ENCODE data around the gene DCDC2. TPM values are rescaled to one million over a fixed set of nuclear protein-coding genes. Genes with fewer than 3 reads are reported as not detected.
"Not testable (repeated sequence)": the region's sequence is repeated elsewhere in the genome, so short reads cannot be mapped to it uniquely, and the experiment has no call there.

Gene DCDC2
- total RNA-seq, 1 donor from 2014 or later: 15.2 TPM

DNA sequence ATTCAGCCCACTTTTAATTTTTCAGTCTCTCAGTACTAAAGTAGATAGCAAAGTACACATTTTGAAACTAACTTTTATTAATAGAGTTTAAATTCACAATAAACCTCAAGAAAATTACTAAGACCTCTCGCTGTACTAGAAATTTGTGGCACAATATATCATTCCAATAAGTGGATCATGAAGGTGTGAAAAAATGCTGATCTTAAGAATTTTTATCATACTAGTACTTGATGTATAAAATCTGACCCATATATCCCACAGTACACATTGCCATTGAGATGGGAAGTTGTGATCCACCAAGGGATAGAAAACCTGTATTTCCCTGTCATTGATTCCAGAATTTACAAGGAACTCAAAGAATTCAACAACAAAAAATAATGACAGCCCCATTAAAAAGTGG, 85.7 kb downstream of the DCDC2 start:
- no peak for DNase-seq (ENCODE audit: low spot score)

GRCh38 chr6:24270011-24270410, 87.8 kb downstream of the DCDC2 start:
- no peak for DNase-seq (ENCODE audit: low spot score)

GRCh38 chr6:24258214-24258613, 99.6 kb downstream of the DCDC2 start:
- DNase-seq (ENCODE audit: low spot score): not testable (repeated sequence)

DNA sequence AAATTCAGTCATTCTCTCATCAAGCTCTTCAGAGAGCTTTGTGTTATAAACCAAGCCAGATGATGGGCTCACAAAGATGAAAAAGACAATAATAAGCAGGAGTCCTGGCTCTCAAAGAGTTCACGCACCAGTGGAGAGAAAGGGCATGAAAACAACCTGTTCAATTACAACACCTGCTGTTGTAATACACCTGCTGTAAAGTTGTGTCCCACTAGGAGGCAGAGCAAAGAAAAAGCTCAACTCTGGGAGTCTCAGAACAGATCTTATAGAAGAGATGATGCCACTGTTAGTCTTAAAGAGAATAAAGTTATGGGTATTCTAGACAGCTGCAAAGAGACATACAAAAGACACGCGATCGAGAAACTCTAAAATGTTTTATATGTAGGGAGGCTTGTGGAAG, 100.6 kb downstream of the DCDC2 start:
- no peak for DNase-seq (ENCODE audit: low spot score)

DNA sequence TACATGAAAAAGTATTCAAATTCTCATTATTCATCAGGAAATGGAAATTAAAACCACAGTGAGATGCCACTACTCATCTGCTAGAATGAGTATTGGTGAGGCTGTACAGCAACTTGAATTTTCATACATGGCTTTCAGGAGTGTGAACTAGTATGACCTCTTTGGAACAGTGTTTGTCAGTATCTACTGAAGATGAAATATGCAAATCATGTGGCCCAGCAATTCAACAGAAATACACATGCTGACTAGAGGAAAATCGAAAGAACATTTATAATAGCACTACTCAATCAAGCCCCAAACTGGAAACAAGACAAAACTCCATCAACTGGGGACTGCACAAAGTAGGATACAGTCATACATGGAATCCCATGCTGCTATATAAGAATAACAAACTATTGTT, 102.2 kb downstream of the DCDC2 start:
- DNase-seq (ENCODE audit: low spot score): no peak

- no peak for DNase-seq (ENCODE audit: low spot score)
These were observed 104.5 kb downstream of the DCDC2 start for GRCh38 chr6:24253360-24253759.

- no peak for DNase-seq (ENCODE audit: low spot score)
These were observed 105.6 kb downstream of the DCDC2 start for GRCh38 chr6:24252280-24252679.

GRCh38 chr6:24251339-24251738, 106.5 kb downstream of the DCDC2 start:
- no peak for DNase-seq (ENCODE audit: low spot score)

DNA sequence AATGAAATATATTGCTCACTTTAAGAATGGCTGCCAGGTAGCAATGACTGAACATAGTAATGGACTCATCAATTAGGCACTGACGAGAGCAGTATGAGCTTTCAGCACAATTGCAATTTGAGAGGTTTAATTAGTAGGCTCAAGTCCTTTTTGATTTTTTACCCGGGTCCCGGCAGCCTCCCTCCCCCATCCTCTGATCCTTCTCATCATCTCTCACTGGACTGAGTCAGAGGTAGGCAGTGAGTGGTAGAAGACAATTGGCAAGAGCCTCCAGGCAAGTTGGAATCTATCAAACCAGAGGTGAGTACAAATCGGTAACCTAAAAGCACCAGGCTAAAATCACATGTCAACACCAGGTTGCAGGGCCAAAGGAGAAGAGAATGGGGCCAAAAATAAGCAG, 107.9 kb downstream of the DCDC2 start:
- DNase-seq (ENCODE audit: low spot score): no peak

GRCh38 chr6:24245275-24245674, 112.6 kb downstream of the DCDC2 start:
- DNase-seq (ENCODE audit: low spot score): no peak

- DNase-seq (ENCODE audit: low spot score): no peak
These were observed 114.9 kb downstream of the DCDC2 start for GRCh38 chr6:24242924-24243323.

DNA sequence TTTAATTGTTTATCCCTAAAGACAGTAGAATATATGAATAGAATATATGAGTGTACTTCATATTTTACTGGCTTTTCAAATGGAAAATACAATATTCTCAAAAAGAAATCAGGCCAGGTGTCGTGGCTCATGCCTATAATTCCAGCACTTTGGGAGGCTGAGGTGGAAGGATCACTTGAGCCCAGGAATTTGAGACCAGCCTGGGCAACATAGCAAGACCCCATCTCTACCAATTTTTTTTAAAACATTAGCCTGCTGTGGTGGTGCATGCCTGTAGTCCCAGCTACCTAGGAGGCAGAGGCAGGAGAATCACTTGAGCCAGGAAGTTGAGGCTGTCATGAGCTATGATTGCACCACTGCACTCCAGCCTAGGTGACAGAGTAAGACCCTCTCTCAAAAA, 116.1 kb downstream of the DCDC2 start:
- DNase-seq (ENCODE audit: low spot score): not testable (repeated sequence)

GRCh38 chr6:24240943-24241342, 116.9 kb downstream of the DCDC2 start:
- DNase-seq (ENCODE audit: low spot score): no peak

DNA sequence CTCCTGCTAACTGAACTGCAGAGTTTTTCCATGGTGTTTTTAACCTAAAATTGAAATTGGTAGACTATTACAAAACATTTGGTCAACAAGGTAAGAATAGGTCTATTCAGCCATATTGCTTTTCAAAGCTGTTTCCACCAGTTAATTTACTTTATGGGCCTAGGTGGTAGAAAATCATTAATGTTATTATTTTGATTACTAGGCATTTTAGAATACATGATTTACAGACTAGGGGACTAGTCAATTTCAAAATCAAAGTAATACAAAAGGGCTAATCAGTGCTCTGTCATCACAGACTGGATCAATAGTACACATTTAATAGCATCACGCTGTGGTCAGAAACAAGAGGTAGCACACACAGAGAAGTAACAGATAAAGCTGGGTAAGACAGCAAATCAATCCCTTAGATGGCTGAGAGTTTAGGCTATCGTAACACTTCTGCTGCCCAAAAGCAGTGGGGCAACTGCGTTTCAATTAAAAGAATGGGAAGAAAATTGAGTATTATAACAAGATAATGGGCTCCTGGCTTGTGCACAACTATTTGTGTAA, 117.4 kb downstream of the DCDC2 start:
- DNase-seq (ENCODE audit: low spot score): no peak

GRCh38 chr6:24238700-24239099, 119.2 kb downstream of the DCDC2 start:
- DNase-seq (ENCODE audit: low spot score): no peak

DNA sequence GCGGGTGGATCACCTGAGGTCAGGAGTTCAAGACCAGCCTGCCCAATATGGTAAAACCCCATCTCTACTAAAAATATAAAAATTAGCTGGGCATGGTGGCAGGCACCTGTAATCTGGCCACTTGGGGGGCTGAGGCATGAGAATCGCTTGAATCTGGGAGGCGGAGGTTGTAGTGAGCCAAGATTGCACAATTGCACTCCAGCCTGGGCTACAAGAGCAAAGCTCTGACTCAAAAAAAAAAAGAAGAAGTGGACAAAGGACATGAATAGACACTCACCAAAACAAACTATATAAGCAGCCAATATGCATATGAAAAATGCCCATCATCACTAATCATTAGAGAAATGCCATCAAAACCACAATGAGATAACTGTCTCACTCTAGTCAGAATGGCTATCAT, 121.1 kb downstream of the DCDC2 start:
- not testable (repeated sequence) for DNase-seq (ENCODE audit: low spot score)

DNA sequence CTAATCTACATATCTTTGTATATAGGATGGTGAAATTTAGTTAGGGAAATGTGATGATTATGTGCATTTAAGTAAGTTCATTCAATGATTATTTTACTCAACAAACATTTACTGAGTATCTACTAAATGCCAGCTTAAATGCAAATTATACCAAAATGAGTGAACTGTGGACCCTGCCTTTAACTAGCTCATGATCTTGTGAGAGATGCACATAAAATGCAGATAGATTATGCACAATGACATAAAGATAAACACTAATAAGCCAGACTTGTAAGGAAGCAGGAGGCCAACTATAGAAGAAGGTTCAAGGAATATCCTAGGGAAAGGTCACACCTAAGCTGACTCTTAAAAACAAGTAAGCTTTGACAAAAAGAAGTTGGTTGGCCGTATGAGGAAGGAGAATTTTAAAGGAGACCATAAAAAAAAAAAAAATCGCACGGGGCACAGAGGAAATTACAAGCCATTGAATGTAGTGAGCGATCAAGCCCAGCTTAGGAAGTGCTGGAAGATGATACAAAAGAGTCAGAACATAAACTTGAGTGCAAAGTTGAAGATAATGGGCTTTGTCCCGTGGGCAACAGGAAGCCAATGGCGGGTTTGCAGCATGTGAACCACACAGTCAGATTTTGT, 123.9 kb downstream of the DCDC2 start:
- no peak for DNase-seq (ENCODE audit: low spot score)

- no peak for DNase-seq (ENCODE audit: low spot score)
These were observed 126.4 kb downstream of the DCDC2 start for GRCh38 chr6:24231438-24231977.

DNA sequence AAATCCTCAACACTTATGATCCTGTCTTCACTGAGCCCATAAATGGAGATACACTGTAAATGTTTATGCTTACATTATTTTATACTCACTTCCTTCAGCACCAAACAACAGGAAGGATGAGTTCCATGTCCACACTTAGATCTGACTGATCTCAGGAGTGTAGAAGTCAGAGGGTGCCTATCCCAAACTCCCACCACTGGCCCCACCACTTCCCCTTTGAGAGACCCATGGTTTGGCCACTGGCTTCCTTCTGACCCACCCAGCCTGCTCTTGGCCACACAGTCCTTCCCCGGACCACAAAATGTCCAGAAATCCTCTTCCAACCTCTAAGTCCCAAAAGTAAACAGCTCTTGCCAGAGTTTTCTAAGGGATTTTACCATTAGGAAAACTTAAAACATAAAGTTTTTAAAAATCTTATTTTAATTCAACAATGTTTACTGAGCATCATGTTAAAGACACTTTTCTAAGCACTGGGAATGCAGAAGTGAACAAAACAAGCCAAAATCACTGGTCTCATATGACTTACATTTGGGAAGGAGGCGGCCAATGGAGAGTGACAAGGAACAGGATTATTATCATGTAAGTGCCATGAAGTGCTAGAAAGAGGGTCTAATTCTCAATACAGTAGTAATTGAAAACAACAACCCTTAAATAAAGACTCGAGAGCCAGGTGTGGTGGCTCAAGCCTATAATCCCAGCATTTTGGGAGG, 128.0 kb downstream of the DCDC2 start:
- no peak for DNase-seq (ENCODE audit: low spot score)

DNA sequence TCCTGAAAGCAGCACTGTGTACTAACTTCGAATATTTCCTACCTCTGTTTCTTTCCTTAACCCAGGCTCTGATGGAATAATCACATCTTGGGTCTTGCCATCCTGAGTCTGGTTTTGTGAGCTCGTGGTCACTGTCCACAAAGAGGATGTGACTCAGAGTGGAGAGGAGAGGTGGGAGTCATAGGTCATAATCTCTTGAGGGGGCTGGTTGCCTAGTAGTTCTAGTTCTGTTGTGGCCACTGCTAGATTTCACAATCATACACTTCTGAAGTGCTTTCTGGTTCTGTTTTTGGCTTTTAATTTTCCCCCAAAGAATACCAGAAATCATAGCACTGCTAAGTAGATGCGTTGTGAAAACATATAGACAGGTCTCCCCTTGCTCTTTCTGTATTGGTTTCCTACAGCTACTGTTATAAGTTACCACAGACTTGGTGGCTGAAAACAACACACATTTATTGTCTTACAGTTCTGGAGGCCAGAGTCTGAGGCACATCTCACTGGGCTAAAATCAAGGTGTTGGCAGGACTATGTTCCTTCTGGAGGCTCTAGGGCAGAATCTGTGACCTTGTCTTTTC, 129.1 kb downstream of the DCDC2 start:
- no peak for DNase-seq (ENCODE audit: low spot score)

GRCh38 chr6:24228123-24228522, 129.7 kb downstream of the DCDC2 start:
- DNase-seq (ENCODE audit: low spot score): no peak

- no peak for DNase-seq (ENCODE audit: low spot score)
These were observed 130.3 kb downstream of the DCDC2 start for GRCh38 chr6:24227556-24227955.

DNA sequence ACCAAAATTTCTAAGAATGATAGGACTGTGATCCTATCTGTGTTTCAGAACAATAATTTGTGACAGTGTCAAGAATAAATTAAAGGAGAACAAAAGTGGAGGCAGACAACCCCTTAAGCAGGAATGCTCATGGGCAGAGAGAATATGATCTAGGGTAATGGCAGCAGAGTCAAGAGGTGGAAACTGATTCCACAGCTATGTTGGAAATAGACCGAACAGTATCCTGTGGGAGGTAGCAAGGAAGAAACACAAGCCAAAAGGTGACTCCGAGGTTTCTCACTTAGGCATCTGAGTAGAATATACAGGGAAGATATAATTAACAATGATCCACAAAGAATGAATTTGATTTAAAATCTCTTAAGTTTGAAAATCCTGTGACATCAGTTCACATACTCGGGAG, 131.3 kb downstream of the DCDC2 start:
- DNase-seq (ENCODE audit: low spot score): no peak
